ENCODE measurements around the gene CLEC16A. TPM values are rescaled to one million over a fixed set of nuclear protein-coding genes. Genes with fewer than 3 reads are reported as not detected.

CLEC16A gene
- total and polyA plus RNA-seq, 9 of the 15 experiments (the other 6 are each of a cell fraction or from before 2014, with no cell fraction given), result 1.00 to 22.3 (median 10.0) TPM

GRCh38 chr16:10988879-10989278 lies 44.5 kb downstream of the CLEC16A start:
- DNase-seq (ENCODE audit: extremely low read depth in 1 of 4, low spot score in 3 of 4), result no peak

More at GRCh38 chr16:10988879-10989278, 44.5 kb downstream of the CLEC16A start:
- Histone ChIP-seq H3K4me3 (no peak overlapping the region), H3K9ac (ENCODE audit: insufficient read depth in 1 of 2, low read depth in 2 of 2, low read length in 2 of 2) (no peak overlapping the region), H3K36me3 (ENCODE audit: control insufficient read depth, insufficient read depth, low read length) (peaks cover 45% of the 10 kb centered on the region), H3K4me1 (replicated peaks in 1 of 2; ENCODE audit: control insufficient read depth in 2 of 2, insufficient read depth in 2 of 2, low read length in 2 of 2) (peaks cover 16 to 31% of the 10 kb centered on the region in 2 experiments; a peak in 4 of 5 replicates), H3K27me3 (ENCODE audit: control insufficient read depth in 2 of 2, insufficient read depth in 2 of 2, low read length in 2 of 2) (no peaks in the 10 kb centered on the region), H3K27ac (ENCODE audit: extremely low read depth, low read depth, low read length) (no peak overlapping the region; the same call in 2 of the 3 replicates), H4K20me1 (replicated peaks; ENCODE audit: control insufficient read depth, insufficient read depth, low read length) (peaks cover 9% of the 10 kb centered on the region; the same call in 1 of the 2 replicates), H3K4me2 (ENCODE audit: insufficient read depth, low read length) (no peak overlapping the region), H3K9me3 (replicated peaks; ENCODE audit: control insufficient read depth, insufficient read depth, low read depth, low read length) (no peaks in the 10 kb centered on the region), H3K79me2 (ENCODE audit: control insufficient read depth, insufficient read depth, low read length) (no peaks in the 10 kb centered on the region; the same call in 2 of the 3 replicates), H3K9me1 (ENCODE audit: control insufficient read depth, insufficient read depth, low read length) (peaks cover 6% of the 10 kb centered on the region), H2AFZ (ENCODE audit: low read depth, low read length) (no peak overlapping the region)
- no peak for TF ChIP-seq MYC (IDR thresholded peaks at IDR 0.05; ENCODE audit: low read depth, low read length)
- no peak for TF ChIP-seq MYC (CRISPR knock-in tag; IDR thresholded peaks at IDR 0.05; ENCODE audit: borderline replicate concordance, low read depth)
- no peak for TF ChIP-seq KDM5B (IDR thresholded peaks at IDR 0.05; ENCODE audit: insufficient replicate concordance, low read depth, low read length)
- TF ChIP-seq CBFA2T2 (conservative IDR thresholded peaks at IDR 0.05), result no peak
- TF ChIP-seq ZNF592 (IDR thresholded peaks at IDR 0.05), result no peak
- TF ChIP-seq ILF3 (IDR thresholded peaks at IDR 0.05; ENCODE audit: borderline replicate concordance), result no peak
- TF ChIP-seq SREBF1 (IDR thresholded peaks at IDR 0.05; ENCODE audit: borderline replicate concordance, low read depth, low read length), result no peak
- no peak for TF ChIP-seq ZNF830 (CRISPR knock-in tag; IDR thresholded peaks at IDR 0.05)
- no peak for TF ChIP-seq SETDB1 (IDR thresholded peaks at IDR 0.05; ENCODE audit: low read length)
- no peak for TF ChIP-seq ZNF395 (CRISPR knock-in tag; IDR thresholded peaks at IDR 0.05)
- no peak for TF ChIP-seq ZKSCAN8 (CRISPR knock-in tag; IDR thresholded peaks at IDR 0.05)
- no peak for TF ChIP-seq ZNF695 (CRISPR knock-in tag; IDR thresholded peaks at IDR 0.05)
- TF ChIP-seq ETS2 (tag; IDR thresholded peaks at IDR 0.05; ENCODE audit: borderline replicate concordance, poor library complexity, severe bottlenecking), result no peak
- WGBS (ENCODE audit: insufficient coverage, low coverage, missing lambda C conversion rate), result 92% methylated on average over 6 of the region's 6 CpGs
- FAIRE-seq, result no peak
- in situ Hi-C loops (cut with MboI), result no loop called here
- intact Hi-C loops (cut with micrococcal nuclease), result no loop called here
- BruUV-seq (replicated peaks), result no TSS peak
- ChIA-PET POLR2A (interaction anchor here (1.5 to 2.4 kb wide), 2 partner anchors 266 to 267 kb away, joined by 3 to 5 read pairs; partner anchors contain the start of gene SOCS1), CTCF (ENCODE audit: low intra/inter-chr PET ratio) (no interaction called here)
- no peak for ATAC-seq

Data from K562 (cell line).